ENCODE data around the gene FBXW11.
"Not testable (repeated sequence)": the region's sequence is repeated elsewhere in the genome, so short reads cannot be mapped to it uniquely, and the experiment has no call there.

- TF ChIP-seq MXI1 (conservative IDR thresholded peaks at IDR 0.05; ENCODE audit: poor library complexity, severe bottlenecking); RAD21 (conservative IDR thresholded peaks at IDR 0.05); POLR2AphosphoS5 (IDR thresholded peaks at IDR 0.05); TAF1 (IDR thresholded peaks at IDR 0.05; ENCODE audit: low read depth); EZH2 (IDR thresholded peaks at IDR 0.05; ENCODE audit: borderline replicate concordance, insufficient read depth, low read length, poor library complexity, severe bottlenecking): not testable (repeated sequence)
- TF ChIP-seq, protein P1, sequence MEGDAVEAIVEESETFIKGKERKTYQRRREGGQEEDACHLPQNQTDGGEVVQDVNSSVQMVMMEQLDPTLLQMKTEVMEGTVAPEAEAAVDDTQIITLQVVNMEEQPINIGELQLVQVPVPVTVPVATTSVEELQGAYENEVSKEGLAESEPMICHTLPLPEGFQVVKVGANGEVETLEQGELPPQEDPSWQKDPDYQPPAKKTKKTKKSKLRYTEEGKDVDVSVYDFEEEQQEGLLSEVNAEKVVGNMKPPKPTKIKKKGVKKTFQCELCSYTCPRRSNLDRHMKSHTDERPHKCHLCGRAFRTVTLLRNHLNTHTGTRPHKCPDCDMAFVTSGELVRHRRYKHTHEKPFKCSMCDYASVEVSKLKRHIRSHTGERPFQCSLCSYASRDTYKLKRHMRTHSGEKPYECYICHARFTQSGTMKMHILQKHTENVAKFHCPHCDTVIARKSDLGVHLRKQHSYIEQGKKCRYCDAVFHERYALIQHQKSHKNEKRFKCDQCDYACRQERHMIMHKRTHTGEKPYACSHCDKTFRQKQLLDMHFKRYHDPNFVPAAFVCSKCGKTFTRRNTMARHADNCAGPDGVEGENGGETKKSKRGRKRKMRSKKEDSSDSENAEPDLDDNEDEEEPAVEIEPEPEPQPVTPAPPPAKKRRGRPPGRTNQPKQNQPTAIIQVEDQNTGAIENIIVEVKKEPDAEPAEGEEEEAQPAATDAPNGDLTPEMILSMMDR (IDR thresholded peaks at IDR 0.05; ENCODE audit: poor library complexity, severe bottlenecking): not testable (repeated sequence)
Observed at GRCh38 chr5:171886037-171886436, 120.4 kb downstream of the FBXW11 start.
